ENCODE measurements around the gene TTC27. TPM values are rescaled to one million over a fixed set of nuclear protein-coding genes. Genes with fewer than 3 reads are reported as not detected.

Gene TTC27
- total RNA-seq, 4 donors from 2014 or later: 12.6 to 25.4 (median 16.9) TPM

Small RNAs within 50 kb of the gene (microRNA-seq; reads per million reads assigned to microRNA genes)
- gene MIR4765: not detected

Small RNAs within 50 kb of the gene (small RNA-seq; reads per million reads assigned to genes)
- not detected for gene MIR4765
